Esophagus squamous epithelium (tissue), 4 donors: ENCODE measurements around the gene IFT74.

ENCODE experiments used
- POLR2A ChIP-seq, 4 donors: fragments of 450-650 bp; IDR thresholded peaks; one replicate each; pipeline ENCODE4 v1.6.1; 2017; ENCODE audit warnings: antibody characterized with exemption in 4 of 4, mild to moderate bottlenecking in 4 of 4, moderate library complexity in 3 of 4
- TF ChIP-seq, protein P1 (sequence below), 6 experiments: fragments of 450-650 bp in 4 of 6; fragments of 200-600 bp in 2 of 6; sonication (generic) in 2 of 6; IDR thresholded peaks; one replicate each; pipeline ENCODE4 v1.5.1; 2016 to 2019; ENCODE audit warnings: antibody characterized with exemption in 6 of 6, mild to moderate bottlenecking in 4 of 6, moderate library complexity in 4 of 6

DNA sequence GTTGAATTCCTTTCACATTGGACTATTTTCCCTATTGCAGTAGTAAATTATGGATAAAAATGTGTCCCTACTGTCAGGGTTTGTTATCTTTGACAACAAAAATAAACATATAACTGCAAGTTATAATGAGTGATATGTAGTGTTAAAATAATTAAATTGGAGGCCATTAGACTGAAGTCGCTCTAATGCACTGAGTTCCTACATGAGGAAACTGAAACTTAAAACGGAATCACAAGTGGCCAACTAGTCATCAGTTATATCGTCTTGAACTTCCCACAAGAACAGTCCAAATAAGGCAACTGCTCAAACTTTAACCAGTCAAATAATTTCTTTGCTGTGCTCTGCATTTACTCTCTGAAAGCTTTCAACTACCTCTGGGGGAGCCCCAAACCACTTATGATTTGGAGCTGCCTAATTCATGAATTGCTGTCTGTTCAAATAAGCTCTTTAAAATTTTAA is 2.1 kb upstream of the IFT74 start:
- TF ChIP-seq, protein P1, sequence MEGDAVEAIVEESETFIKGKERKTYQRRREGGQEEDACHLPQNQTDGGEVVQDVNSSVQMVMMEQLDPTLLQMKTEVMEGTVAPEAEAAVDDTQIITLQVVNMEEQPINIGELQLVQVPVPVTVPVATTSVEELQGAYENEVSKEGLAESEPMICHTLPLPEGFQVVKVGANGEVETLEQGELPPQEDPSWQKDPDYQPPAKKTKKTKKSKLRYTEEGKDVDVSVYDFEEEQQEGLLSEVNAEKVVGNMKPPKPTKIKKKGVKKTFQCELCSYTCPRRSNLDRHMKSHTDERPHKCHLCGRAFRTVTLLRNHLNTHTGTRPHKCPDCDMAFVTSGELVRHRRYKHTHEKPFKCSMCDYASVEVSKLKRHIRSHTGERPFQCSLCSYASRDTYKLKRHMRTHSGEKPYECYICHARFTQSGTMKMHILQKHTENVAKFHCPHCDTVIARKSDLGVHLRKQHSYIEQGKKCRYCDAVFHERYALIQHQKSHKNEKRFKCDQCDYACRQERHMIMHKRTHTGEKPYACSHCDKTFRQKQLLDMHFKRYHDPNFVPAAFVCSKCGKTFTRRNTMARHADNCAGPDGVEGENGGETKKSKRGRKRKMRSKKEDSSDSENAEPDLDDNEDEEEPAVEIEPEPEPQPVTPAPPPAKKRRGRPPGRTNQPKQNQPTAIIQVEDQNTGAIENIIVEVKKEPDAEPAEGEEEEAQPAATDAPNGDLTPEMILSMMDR (IDR thresholded peaks at IDR 0.05): no peak
- no peak for TF ChIP-seq POLR2A (IDR thresholded peaks at IDR 0.05)
